T1000 (cell line): ENCODE measurements around the gene KRT17.

ENCODE experiments used
- DNase-seq: peaks from one replicate; lab custom pipeline; 2025; ENCODE audit warnings: mixed read lengths; lab: John Stamatoyannopoulos, UW

The KRT17 gene

DNA sequence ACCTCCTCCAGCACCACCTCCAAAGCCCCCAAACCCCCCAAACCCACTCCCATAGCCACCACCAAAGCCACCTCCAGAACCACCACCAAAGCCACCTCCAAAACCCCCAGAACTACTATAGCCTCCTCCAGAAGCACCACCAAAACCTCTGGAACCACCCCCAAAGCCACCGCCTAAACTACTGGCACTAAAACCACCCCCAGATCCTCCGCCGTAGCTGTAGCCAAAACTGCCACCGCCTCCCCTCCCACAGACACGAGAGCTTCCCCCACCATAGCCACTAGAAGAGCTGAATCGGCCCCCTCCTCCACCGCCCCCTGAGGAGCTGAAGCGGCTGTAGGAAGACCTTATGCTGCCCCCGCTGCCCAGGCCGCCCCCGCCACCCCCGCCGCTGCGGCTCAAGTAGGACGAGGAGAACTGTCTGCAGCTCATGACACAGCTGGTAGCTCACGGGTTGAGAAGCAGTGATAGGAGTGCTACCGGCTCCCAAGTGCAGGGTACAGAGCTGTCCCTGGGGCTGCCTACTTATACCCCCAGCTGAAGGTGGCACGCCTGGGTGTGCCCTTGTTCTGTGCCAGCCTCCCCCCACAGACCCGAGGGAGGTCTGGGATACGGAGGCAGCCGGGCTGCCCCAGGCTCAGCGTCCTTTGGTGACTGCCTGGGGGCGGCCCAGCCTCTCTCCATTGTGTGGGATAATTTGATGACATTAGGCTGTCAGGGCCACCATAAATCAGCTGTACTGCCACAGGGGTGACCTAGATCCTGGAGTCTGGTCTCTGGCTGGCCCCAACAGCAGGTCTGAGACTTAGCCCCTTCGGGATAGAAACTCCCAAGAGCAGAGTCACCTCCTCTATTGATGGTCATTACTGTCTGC lies 52.6 kb downstream of the KRT17 start, which contains the start of gene KRT9:
KRT9 (minus strand) TSS at position 499 of the 874 bp plus-strand sequence; CDS start at position 432, 67 bp downstream.
- DNase-seq = no peak
